Hepatocyte (in vitro differentiated cells): ENCODE data around the gene PLOD2.

Source experiments
- CTCF ChIP-seq: fragments of 200-600 bp; sonication (generic); IDR thresholded peaks from 2 replicates; pipeline ENCODE4 v1.5.1; 2016; ENCODE audit warnings: antibody characterized with exemption, mild to moderate bottlenecking; ENCODE audit not compliant: poor library complexity
- EZH2 ChIP-seq: fragments of 200-600 bp; sonication (generic); IDR thresholded peaks from 2 replicates; pipeline ENCODE4 v1.6.1; 2016; ENCODE audit warnings: antibody characterized with exemption, mild to moderate bottlenecking, borderline replicate concordance
- EZH2phosphoT487 ChIP-seq: fragments of 200-600 bp; sonication (generic); IDR thresholded peaks from one replicate; pipeline ENCODE4 v1.6.1; 2018; ENCODE audit warnings: antibody characterized with exemption, mild to moderate bottlenecking, low read depth, moderate library complexity; ENCODE audit not compliant: unreplicated experiment, severe bottlenecking

GRCh38 chr3:146040630-146041029 lies 120.4 kb downstream of the PLOD2 start:
- TF ChIP-seq EZH2phosphoT487 (no peak), CTCF (no peak), EZH2 (no peak)
